Measurements from ENCODE around the gene TMEM240.

DNA sequence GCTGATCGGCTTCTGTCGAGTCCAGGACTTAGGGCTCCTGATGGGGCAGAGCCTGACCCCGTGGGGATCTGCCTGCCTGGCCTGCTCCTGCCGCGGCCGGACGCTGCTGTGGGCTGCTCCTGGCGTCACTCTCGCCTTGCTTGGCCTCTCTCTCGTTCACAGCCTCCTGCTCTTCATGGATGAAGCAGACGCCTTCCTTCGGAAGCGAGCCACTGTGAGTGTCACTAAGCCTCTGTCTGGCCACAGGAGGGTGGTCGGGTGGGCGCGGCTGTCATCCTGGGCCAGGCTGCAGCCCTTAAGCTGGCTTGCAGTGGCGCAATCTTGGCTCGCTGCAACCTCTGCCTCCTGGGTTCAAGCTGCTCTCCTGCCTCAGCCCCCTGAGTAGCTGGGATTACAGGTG, 52.7 kb downstream of the TMEM240 start:
- no peak for TF ChIP-seq CTCF (conservative IDR thresholded peaks at IDR 0.05; ENCODE audit: low read depth, low read length)
- TF ChIP-seq EZH2phosphoT487 (IDR thresholded peaks at IDR 0.05; ENCODE audit: borderline replicate concordance, low read length), result no peak
- no peak for TF ChIP-seq EZH2 (IDR thresholded peaks at IDR 0.05; ENCODE audit: low read length, unreplicated experiment)

All from PC-3 (cell line).